ENCODE results near the gene MIA.

- no peak for TF ChIP-seq EP300 (IDR thresholded peaks at IDR 0.05; ENCODE audit: borderline replicate concordance in 1 of 2, low read depth in 2 of 2, low read length in 2 of 2)
- no peak for TF ChIP-seq CTCF (IDR thresholded peaks at IDR 0.05; ENCODE audit: control extremely low read depth in 1 of 3, insufficient read depth in 1 of 3, low read depth in 1 of 3, low read length in 3 of 3)
- peak in 1 of 2 experiments; percentile 78; a peak in 1 of 4 replicates for TF ChIP-seq SIN3A (conservative IDR thresholded peaks at IDR 0.05 in 1 of 2, IDR thresholded peaks at IDR 0.05 in 1 of 2; ENCODE audit: low read depth in 1 of 2, low read length in 2 of 2)
- no peak; the same call in 1 of the 2 replicates for TF ChIP-seq SP1 (IDR thresholded peaks at IDR 0.05; ENCODE audit: low read depth, low read length)
- TF ChIP-seq POLR2A (IDR thresholded peaks at IDR 0.05; ENCODE audit: control extremely low read depth in 1 of 2, low read depth in 2 of 2, low read length in 2 of 2): peak; percentile 84 to 98
- TF ChIP-seq BCL11A (IDR thresholded peaks at IDR 0.05; ENCODE audit: low read depth in 2 of 2, low read length in 2 of 2): no peak
Observed at GRCh38 chr19:40750874-40751537, 24.3 kb upstream of the MIA start, which contains the start of gene SNRPA.

Data from H1 (cell line).